K562 (cell line): Measurements from ENCODE around the gene IKZF3. TPM values are rescaled to one million over a fixed set of nuclear protein-coding genes. Genes with fewer than 3 reads are reported as not detected.

Source experiments
- HNRNPH1 ChIP-seq: fragments of 200-400 bp; formaldehyde crosslinking; optimal IDR thresholded peaks from 2 replicates; pipeline ENCODE3; 2017; ENCODE audit warnings: low read depth, mild to moderate bottlenecking, low read length, moderate library complexity
- ZNF184 ChIP-seq: sonication (generic); formaldehyde crosslinking; IDR thresholded peaks from 2 replicates; pipeline ENCODE4 v1.5.0; 2020; ENCODE audit warnings: missing genetic modification reagents
- ZNF586 ChIP-seq: fragments of 450-650 bp; formaldehyde crosslinking; conservative IDR thresholded peaks from 2 replicates; pipeline ENCODE4 v1.4.0; 2020; ENCODE audit warnings: mild to moderate bottlenecking, moderate library complexity
- polyA plus RNA-seq, 8 experiments: library from polyadenylated mRNA; depleted of rRNA in 4 of 8; stranded (reverse) in 5 of 8; unstranded in 3 of 8; fragments of >200 nt; fragmentation: Nextera tagmentation in 2 of 8; fragmentation: Illumina TruSeq in 1 of 8; extraction: Ambion mirVana in 2 of 8; extraction: Trizol in 1 of 8; gene quantifications; 2 replicates each; pipeline versions ENCODE4 v1.2.1 to v1.2.3, GENCODE V29; 2011 to 2014; ENCODE audit warnings: inconsistent platforms in 1 of 8, missing spikeins in 1 of 8
- total RNA-seq, 7 experiments: library from RNA; depleted of rRNA in 6 of 7; stranded (reverse); fragments of >200 nt in 6 of 7; fragmentation: Illumina TruSeq in 2 of 7; extraction: Trizol in 2 of 7; gene quantifications; 2 replicates each; pipeline versions ENCODE4 v1.2.1 to v1.2.3, GENCODE V29; 2011 to 2021; ENCODE audit warnings: low replicate concordance in 1 of 7
- TF ChIP-seq, protein P1 (sequence below): fragments of 250-450 bp; sonication (Bioruptor Pico); IDR thresholded peaks from 2 replicates; pipeline ENCODE4 v1.4.0; 2020
- TF ChIP-seq, protein P2 (sequence below): fragments of 250-450 bp; sonication (Bioruptor Pico); IDR thresholded peaks from 2 replicates; pipeline ENCODE4 v1.8.0; 2021; ENCODE audit warnings: mild to moderate bottlenecking, moderate library complexity
- TF ChIP-seq, protein P3 (sequence below), 2 experiments: fragments of 450-650 bp in 1 of 2; sonication (generic) in 1 of 2; formaldehyde crosslinking in 1 of 2; IDR thresholded peaks; 2 replicates each; pipeline versions ENCODE4 v1.7.1 to v1.9.0; 2016 to 2022; ENCODE audit warnings: inconsistent platforms in 1 of 2, mild to moderate bottlenecking in 1 of 2, missing genetic modification reagents in 1 of 2
- TF ChIP-seq, protein P4 (sequence below): fragments of 200-800 bp; sonication (Bioruptor generic); IDR thresholded peaks from 2 replicates; pipeline ENCODE4 v1.6.1; 2017; ENCODE audit warnings: missing genetic modification characterization, missing compliant biosample characterization

Gene IKZF3
- total and polyA plus RNA-seq, 9 of the 15 experiments (the other 6 are each of a cell fraction or from before 2014, with no cell fraction given) = 0.06 to 1.6 (median 0.62) TPM

DNA sequence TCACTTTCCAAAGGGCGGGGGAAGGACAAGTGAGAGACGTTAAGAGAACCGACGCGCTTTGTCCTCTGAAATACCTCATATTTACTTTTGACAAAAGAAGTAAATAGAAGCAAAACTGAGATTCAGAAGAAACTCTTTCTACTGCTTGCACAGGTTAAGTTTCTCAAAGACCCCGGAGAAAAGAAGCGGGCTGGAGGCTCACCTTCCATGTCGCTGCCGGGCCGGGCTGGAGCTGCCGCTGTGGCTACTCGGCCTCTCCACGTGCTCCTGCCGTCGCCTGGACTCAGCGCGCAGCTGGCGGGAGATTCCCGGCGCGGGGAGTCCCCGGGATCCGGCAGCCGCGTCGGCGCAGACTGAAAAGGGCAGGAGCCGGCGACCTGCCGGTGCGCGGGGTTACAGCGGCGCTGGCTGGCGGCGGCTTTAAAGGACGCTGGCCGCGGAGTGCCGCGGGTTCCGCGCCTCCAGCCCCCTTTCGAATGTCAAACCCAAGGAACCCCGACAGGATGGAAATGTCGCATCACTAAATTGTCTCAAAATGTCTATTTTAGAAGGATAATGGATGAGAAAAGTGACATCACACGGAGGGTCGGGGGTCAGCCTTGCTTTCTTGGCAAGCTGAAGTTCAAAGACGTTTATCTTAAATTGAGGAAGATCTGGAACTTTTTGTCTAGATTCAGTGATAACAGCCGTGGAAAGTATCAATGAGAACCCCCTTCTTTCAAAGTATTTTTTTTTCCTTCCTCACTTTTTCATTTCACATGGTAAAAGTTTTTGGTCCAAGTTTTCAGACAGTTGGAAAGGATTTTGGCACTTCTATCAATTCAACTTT, at the start of gene IKZF3 (continued):
- TF ChIP-seq, protein P1, sequence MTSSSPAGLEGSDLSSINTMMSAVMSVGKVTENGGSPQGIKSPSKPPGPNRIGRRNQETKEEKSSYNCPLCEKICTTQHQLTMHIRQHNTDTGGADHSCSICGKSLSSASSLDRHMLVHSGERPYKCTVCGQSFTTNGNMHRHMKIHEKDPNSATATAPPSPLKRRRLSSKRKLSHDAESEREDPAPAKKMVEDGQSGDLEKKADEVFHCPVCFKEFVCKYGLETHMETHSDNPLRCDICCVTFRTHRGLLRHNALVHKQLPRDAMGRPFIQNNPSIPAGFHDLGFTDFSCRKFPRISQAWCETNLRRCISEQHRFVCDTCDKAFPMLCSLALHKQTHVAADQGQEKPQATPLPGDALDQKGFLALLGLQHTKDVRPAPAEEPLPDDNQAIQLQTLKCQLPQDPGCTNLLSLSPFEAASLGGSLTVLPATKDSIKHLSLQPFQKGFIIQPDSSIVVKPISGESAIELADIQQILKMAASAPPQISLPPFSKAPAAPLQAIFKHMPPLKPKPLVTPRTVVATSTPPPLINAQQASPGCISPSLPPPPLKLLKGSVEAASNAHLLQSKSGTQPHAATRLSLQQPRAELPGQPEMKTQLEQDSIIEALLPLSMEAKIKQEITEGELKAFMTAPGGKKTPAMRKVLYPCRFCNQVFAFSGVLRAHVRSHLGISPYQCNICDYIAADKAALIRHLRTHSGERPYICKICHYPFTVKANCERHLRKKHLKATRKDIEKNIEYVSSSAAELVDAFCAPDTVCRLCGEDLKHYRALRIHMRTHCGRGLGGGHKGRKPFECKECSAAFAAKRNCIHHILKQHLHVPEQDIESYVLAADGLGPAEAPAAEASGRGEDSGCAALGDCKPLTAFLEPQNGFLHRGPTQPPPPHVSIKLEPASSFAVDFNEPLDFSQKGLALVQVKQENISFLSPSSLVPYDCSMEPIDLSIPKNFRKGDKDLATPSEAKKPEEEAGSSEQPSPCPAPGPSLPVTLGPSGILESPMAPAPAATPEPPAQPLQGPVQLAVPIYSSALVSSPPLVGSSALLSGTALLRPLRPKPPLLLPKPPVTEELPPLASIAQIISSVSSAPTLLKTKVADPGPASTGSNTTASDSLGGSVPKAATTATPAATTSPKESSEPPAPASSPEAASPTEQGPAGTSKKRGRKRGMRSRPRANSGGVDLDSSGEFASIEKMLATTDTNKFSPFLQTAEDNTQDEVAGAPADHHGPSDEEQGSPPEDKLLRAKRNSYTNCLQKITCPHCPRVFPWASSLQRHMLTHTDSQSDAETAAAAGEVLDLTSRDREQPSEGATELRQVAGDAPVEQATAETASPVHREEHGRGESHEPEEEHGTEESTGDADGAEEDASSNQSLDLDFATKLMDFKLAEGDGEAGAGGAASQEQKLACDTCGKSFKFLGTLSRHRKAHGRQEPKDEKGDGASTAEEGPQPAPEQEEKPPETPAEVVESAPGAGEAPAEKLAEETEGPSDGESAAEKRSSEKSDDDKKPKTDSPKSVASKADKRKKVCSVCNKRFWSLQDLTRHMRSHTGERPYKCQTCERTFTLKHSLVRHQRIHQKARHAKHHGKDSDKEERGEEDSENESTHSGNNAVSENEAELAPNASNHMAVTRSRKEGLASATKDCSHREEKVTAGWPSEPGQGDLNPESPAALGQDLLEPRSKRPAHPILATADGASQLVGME (CRISPR knock-in tag) = no peak
- TF ChIP-seq, protein P2, sequence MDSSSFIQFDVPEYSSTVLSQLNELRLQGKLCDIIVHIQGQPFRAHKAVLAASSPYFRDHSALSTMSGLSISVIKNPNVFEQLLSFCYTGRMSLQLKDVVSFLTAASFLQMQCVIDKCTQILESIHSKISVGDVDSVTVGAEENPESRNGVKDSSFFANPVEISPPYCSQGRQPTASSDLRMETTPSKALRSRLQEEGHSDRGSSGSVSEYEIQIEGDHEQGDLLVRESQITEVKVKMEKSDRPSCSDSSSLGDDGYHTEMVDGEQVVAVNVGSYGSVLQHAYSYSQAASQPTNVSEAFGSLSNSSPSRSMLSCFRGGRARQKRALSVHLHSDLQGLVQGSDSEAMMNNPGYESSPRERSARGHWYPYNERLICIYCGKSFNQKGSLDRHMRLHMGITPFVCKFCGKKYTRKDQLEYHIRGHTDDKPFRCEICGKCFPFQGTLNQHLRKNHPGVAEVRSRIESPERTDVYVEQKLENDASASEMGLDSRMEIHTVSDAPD (CRISPR knock-in tag) = no peak
- no peak for TF ChIP-seq ZNF586
- TF ChIP-seq HNRNPH1 = no peak
- TF ChIP-seq, protein P3, sequence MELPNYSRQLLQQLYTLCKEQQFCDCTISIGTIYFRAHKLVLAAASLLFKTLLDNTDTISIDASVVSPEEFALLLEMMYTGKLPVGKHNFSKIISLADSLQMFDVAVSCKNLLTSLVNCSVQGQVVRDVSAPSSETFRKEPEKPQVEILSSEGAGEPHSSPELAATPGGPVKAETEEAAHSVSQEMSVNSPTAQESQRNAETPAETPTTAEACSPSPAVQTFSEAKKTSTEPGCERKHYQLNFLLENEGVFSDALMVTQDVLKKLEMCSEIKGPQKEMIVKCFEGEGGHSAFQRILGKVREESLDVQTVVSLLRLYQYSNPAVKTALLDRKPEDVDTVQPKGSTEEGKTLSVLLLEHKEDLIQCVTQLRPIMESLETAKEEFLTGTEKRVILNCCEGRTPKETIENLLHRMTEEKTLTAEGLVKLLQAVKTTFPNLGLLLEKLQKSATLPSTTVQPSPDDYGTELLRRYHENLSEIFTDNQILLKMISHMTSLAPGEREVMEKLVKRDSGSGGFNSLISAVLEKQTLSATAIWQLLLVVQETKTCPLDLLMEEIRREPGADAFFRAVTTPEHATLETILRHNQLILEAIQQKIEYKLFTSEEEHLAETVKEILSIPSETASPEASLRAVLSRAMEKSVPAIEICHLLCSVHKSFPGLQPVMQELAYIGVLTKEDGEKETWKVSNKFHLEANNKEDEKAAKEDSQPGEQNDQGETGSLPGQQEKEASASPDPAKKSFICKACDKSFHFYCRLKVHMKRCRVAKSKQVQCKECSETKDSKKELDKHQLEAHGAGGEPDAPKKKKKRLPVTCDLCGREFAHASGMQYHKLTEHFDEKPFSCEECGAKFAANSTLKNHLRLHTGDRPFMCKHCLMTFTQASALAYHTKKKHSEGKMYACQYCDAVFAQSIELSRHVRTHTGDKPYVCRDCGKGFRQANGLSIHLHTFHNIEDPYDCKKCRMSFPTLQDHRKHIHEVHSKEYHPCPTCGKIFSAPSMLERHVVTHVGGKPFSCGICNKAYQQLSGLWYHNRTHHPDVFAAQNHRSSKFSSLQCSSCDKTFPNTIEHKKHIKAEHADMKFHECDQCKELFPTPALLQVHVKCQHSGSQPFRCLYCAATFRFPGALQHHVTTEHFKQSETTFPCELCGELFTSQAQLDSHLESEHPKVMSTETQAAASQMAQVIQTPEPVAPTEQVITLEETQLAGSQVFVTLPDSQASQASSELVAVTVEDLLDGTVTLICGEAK (IDR thresholded peaks at IDR 0.05) = no peak
- TF ChIP-seq, protein P3 (CRISPR knock-in tag; IDR thresholded peaks at IDR 0.05) = no peak
- TF ChIP-seq ZNF184 = no peak
- TF ChIP-seq, protein P4, sequence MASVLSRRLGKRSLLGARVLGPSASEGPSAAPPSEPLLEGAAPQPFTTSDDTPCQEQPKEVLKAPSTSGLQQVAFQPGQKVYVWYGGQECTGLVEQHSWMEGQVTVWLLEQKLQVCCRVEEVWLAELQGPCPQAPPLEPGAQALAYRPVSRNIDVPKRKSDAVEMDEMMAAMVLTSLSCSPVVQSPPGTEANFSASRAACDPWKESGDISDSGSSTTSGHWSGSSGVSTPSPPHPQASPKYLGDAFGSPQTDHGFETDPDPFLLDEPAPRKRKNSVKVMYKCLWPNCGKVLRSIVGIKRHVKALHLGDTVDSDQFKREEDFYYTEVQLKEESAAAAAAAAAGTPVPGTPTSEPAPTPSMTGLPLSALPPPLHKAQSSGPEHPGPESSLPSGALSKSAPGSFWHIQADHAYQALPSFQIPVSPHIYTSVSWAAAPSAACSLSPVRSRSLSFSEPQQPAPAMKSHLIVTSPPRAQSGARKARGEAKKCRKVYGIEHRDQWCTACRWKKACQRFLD = 0 out of 2 replicates have a peak, but pooled peaks have one; percentile 39
